OCI-LY3 (cell line): ENCODE measurements around the gene PALLD.

ENCODE experiments used
- EZH2phosphoT487 ChIP-seq: fragments of 200-600 bp; shearing (Covaris generic); IDR thresholded peaks from 2 replicates; pipeline ENCODE4 v1.6.1; 2018; ENCODE audit warnings: antibody characterized with exemption, mixed run types, low read depth
- TF ChIP-seq, protein P1 (sequence below): fragments of 200-600, 300-600 bp; sonication (generic); IDR thresholded peaks from 2 replicates; pipeline ENCODE4 v1.5.1; 2014; ENCODE audit warnings: antibody characterized with exemption, low read length, low read depth

GRCh38 chr4:168715896-168716295 is 219.0 kb downstream of the PALLD start:
- TF ChIP-seq, protein P1, sequence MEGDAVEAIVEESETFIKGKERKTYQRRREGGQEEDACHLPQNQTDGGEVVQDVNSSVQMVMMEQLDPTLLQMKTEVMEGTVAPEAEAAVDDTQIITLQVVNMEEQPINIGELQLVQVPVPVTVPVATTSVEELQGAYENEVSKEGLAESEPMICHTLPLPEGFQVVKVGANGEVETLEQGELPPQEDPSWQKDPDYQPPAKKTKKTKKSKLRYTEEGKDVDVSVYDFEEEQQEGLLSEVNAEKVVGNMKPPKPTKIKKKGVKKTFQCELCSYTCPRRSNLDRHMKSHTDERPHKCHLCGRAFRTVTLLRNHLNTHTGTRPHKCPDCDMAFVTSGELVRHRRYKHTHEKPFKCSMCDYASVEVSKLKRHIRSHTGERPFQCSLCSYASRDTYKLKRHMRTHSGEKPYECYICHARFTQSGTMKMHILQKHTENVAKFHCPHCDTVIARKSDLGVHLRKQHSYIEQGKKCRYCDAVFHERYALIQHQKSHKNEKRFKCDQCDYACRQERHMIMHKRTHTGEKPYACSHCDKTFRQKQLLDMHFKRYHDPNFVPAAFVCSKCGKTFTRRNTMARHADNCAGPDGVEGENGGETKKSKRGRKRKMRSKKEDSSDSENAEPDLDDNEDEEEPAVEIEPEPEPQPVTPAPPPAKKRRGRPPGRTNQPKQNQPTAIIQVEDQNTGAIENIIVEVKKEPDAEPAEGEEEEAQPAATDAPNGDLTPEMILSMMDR, result no peak
- TF ChIP-seq EZH2phosphoT487, result no peak
